Fibroblast of lung (primary cell): Measurements from ENCODE around the gene JMJD1C. TPM values are rescaled to one million over a fixed set of nuclear protein-coding genes. Genes with fewer than 3 reads are reported as not detected.

ENCODE experiments used
- DNase-seq, 2 donors: peaks; one replicate each; pipeline versions ENCODE4 v3.0.0 to v3.0.0-alpha.2; 2010; ENCODE audit warnings: low read depth in 2 of 2
- H2AFZ ChIP-seq: 2 replicates; pipeline ENCODE4 v1.5.1; 2012; ENCODE audit warnings: low read length, control low read depth, inconsistent platforms
- H3K27ac ChIP-seq: 2 replicates; pipeline ENCODE4 v1.5.1; 2011; ENCODE audit warnings: low read length, control low read depth; ENCODE audit not compliant: insufficient read depth
- H3K27me3 ChIP-seq: 2 replicates; pipeline ENCODE4 v1.5.1; 2011; ENCODE audit warnings: mild to moderate bottlenecking, low read length; ENCODE audit not compliant: control insufficient read depth, insufficient read depth
- H3K36me3 ChIP-seq: 2 replicates; pipeline ENCODE4 v1.5.1; 2011; ENCODE audit warnings: low read length; ENCODE audit not compliant: control insufficient read depth, insufficient read depth
- H3K4me1 ChIP-seq: 2 replicates; pipeline ENCODE4 v1.5.1; 2011; ENCODE audit warnings: low read length; ENCODE audit not compliant: control insufficient read depth, insufficient read depth; ENCODE audit errors: extremely low read depth
- H3K4me2 ChIP-seq: 2 replicates; pipeline ENCODE4 v1.5.1; 2011; ENCODE audit warnings: low read length, control low read depth; ENCODE audit not compliant: insufficient read depth; ENCODE audit errors: extremely low read depth
- H3K4me3 ChIP-seq, 4 experiments: fragments of 200-600 bp in 1 of 4; sonication (generic) in 1 of 4; replicated peaks in 1 of 4; 2 replicates each; pipeline ENCODE4 v1.5.1; 2011 to 2016; ENCODE audit warnings: low read length in 4 of 4, low read depth in 3 of 4, mild to moderate bottlenecking in 3 of 4, control low read depth in 2 of 4, inconsistent platforms in 1 of 4, mixed read lengths in 1 of 4; ENCODE audit not compliant: insufficient read depth in 1 of 4; ENCODE audit errors: control extremely low read depth in 1 of 4
- H3K79me2 ChIP-seq: 2 replicates; pipeline ENCODE4 v1.5.1; 2012; ENCODE audit warnings: mild to moderate bottlenecking, low read length, inconsistent platforms; ENCODE audit not compliant: control insufficient read depth, insufficient read depth
- H3K9ac ChIP-seq: 2 replicates; pipeline ENCODE4 v1.5.1; 2011; ENCODE audit warnings: mild to moderate bottlenecking, low read length, control low read depth; ENCODE audit not compliant: insufficient read depth
- H3K9me3 ChIP-seq: 2 replicates; pipeline ENCODE4 v1.5.1; 2012; ENCODE audit warnings: low read depth, low read length; ENCODE audit not compliant: control insufficient read depth, insufficient read depth
- H4K20me1 ChIP-seq: 2 replicates; pipeline ENCODE4 v1.5.1; 2011; ENCODE audit warnings: low read length; ENCODE audit not compliant: control insufficient read depth, insufficient read depth; ENCODE audit errors: extremely low read depth
- EZH2 ChIP-seq: IDR thresholded peaks from 2 replicates; pipeline ENCODE4 v1.5.1; 2012; ENCODE audit warnings: low read length, control low read depth, mild to moderate bottlenecking; ENCODE audit errors: missing control alignments
- polyA plus RNA-seq, 2 donors: library from polyadenylated mRNA; depleted of rRNA in 1 of 2; stranded (reverse) in 1 of 2; unstranded in 1 of 2; fragments of >200 nt; gene quantifications; 2 replicates each; pipeline ENCODE4 v1.2.1, GENCODE V29; 2011 to 2012; ENCODE audit warnings: missing spikeins in 1 of 2
- total RNA-seq: library from RNA; depleted of rRNA; stranded (reverse); fragments of >200 nt; gene quantifications from 2 replicates; pipeline ENCODE4 v1.2.1, GENCODE V29; 2014
- TF ChIP-seq, protein P1 (sequence below), 2 donors: IDR thresholded peaks in 1 of 2; conservative IDR thresholded peaks in 1 of 2; 1 replicate in 1 of 2; 2 replicates in 1 of 2; pipeline ENCODE4 v1.5.1; 2011 to 2012; ENCODE audit warnings: low read length in 2 of 2, control low read depth in 1 of 2, inconsistent platforms in 1 of 2, low read depth in 1 of 2, mild to moderate bottlenecking in 1 of 2

JMJD1C gene
- total and polyA plus RNA-seq, 2 donors (not counting 1 experiment from before 2014, with no cell fraction given), result 39.9 to 67.0 TPM

DNA sequence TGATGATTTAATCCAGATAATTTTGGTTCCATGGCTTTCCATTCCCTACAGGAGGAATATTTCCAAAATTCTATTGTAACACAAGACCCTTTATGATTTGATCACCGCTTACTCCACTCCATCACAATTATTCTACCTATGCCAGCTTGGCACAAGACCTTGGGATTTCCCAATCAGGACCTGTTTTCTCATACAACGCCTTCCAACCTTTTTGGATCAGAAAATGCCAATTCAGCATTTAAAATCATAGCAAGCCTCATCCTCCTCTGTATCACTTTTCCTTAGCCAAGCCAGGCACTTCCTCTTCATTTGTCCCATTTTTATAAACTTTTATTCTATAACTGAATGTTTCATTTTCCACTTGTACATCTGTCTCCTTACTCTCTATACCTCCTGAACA lies 100.9 kb downstream of the JMJD1C start:
- Histone ChIP-seq H3K9ac (no peak overlapping the region), H3K4me3 (no peak overlapping the region), H3K27me3 (no peaks in the 10 kb centered on the region), H3K4me1 (no peaks in the 10 kb centered on the region), H3K4me2 (no peak overlapping the region), H2AFZ (no peak overlapping the region), H3K79me2 (no peaks in the 10 kb centered on the region), H4K20me1 (no peaks in the 10 kb centered on the region), H3K36me3 (no peaks in the 10 kb centered on the region), H3K9me3 (no peaks in the 10 kb centered on the region), H3K27ac (no peak overlapping the region)
- no peak for DNase-seq
- TF ChIP-seq EZH2, result no peak
- TF ChIP-seq, protein P1, sequence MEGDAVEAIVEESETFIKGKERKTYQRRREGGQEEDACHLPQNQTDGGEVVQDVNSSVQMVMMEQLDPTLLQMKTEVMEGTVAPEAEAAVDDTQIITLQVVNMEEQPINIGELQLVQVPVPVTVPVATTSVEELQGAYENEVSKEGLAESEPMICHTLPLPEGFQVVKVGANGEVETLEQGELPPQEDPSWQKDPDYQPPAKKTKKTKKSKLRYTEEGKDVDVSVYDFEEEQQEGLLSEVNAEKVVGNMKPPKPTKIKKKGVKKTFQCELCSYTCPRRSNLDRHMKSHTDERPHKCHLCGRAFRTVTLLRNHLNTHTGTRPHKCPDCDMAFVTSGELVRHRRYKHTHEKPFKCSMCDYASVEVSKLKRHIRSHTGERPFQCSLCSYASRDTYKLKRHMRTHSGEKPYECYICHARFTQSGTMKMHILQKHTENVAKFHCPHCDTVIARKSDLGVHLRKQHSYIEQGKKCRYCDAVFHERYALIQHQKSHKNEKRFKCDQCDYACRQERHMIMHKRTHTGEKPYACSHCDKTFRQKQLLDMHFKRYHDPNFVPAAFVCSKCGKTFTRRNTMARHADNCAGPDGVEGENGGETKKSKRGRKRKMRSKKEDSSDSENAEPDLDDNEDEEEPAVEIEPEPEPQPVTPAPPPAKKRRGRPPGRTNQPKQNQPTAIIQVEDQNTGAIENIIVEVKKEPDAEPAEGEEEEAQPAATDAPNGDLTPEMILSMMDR (conservative IDR thresholded peaks at IDR 0.05 in 1 of 2, IDR thresholded peaks at IDR 0.05 in 1 of 2; ENCODE audit: low read depth in 1 of 2, low read length in 2 of 2), result no peak

DNA sequence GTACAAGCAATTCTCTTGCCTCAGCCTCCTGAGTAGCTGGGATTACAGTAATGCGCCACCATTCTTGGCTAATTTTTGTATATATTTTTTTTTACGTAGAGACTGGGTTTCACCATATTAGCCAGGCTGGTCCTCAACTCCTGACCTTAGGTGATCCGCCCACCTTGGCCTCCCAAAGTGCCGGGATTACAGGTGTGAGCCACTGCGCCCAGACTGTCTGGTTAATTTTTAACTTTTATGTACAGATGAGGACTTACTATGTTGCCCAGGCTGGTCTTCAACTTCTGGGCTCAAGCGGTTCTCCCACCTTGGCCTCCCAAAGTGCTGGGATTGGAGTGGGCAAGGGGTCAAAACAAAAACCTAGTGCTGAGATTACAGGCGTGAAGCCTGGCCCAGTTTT lies 101.8 kb downstream of the JMJD1C start:
- Histone ChIP-seq H3K36me3 (no peaks in the 10 kb centered on the region), H3K9me3 (no peaks in the 10 kb centered on the region), H3K79me2 (no peaks in the 10 kb centered on the region), H3K27me3 (no peaks in the 10 kb centered on the region), H3K4me1 (no peaks in the 10 kb centered on the region), H2AFZ (no peak overlapping the region), H4K20me1 (no peaks in the 10 kb centered on the region), H3K27ac (no peak overlapping the region), H3K4me3 (no peak overlapping the region), H3K4me2 (no peak overlapping the region), H3K9ac (no peak overlapping the region)
- TF ChIP-seq, protein P1 (conservative IDR thresholded peaks at IDR 0.05 in 1 of 2, IDR thresholded peaks at IDR 0.05 in 1 of 2; ENCODE audit: low read depth in 1 of 2, low read length in 2 of 2), result no peak
- TF ChIP-seq EZH2, result no peak
- DNase-seq, result no peak

DNA sequence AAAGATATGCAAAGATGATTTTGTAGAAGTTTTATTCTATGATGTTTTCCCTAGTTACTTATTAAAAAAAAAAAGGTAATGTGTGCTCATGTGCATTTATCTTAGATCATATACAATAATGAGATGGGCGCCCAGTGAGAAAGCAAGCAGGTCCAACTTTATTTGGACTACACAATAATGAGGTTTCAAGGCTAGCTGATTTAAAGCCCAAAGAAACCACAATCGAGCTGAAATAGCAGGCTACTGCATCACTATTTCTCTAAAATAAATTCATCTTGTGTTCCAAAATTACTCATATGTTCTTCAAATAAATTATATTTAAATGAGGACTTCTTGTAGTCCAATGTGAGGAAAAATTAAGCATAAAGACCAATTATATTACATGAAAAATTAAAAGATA lies 110.1 kb downstream of the JMJD1C start:
- H3K27me3 ChIP-seq, result no peaks in the 10 kb centered on the region
- no peak overlapping the region for H3K4me2 ChIP-seq
- DNase-seq, result no peak
- no peak overlapping the region for H3K9ac ChIP-seq
- no peak overlapping the region for H2AFZ ChIP-seq
- no peak overlapping the region for H3K27ac ChIP-seq
- no peaks in the 10 kb centered on the region for H3K4me1 ChIP-seq
- H3K79me2 ChIP-seq, result no peaks in the 10 kb centered on the region
- no peaks in the 10 kb centered on the region for H4K20me1 ChIP-seq
- no peaks in the 10 kb centered on the region for H3K36me3 ChIP-seq
- H3K4me3 ChIP-seq, result no peak overlapping the region
- TF ChIP-seq, protein P1 (conservative IDR thresholded peaks at IDR 0.05 in 1 of 2, IDR thresholded peaks at IDR 0.05 in 1 of 2; ENCODE audit: low read depth in 1 of 2, low read length in 2 of 2), result no peak
- no peak for TF ChIP-seq EZH2
- H3K9me3 ChIP-seq, result no peaks in the 10 kb centered on the region
